ENCODE results near the gene CNPY1.

Gene CNPY1

DNA sequence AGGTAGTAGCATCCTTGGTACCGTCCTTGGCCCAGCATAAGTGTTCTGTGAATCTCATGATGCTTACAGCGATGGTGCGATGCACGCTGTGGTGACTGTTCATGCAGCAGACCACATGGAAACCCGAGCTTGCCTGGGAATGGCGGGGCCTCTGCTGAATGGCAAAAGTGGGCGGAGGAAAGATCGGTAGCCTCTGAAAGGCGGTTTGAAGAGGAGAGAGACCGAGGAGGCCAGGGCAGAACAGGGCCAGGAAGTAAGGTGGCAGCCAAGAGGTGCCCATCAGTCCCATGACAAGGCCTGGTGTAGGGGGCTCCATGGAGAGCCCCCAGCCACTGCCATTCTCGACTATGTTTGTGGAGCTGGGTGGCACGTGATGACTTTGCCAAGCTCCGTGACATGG, 33.2 kb upstream of the CNPY1 start:
- H3K9ac ChIP-seq: no peak overlapping the region
- H3K79me2 ChIP-seq: no peaks in the 10 kb centered on the region
- no peak overlapping the region for H3K4me2 ChIP-seq (ENCODE audit: low read length)
- no peak overlapping the region for H3K27ac ChIP-seq
- no peak overlapping the region for H2AFZ ChIP-seq
- H3K36me3 ChIP-seq (ENCODE audit: control insufficient read depth, insufficient read depth, low read length): no peaks in the 10 kb centered on the region
- no peak overlapping the region for H3K4me3 ChIP-seq (ENCODE audit: low read depth, low read length)
- no peaks in the 10 kb centered on the region for H3K27me3 ChIP-seq (ENCODE audit: control insufficient read depth, insufficient read depth, low read length)
- no peaks in the 10 kb centered on the region for H3K4me1 ChIP-seq
- TF ChIP-seq, protein P1, sequence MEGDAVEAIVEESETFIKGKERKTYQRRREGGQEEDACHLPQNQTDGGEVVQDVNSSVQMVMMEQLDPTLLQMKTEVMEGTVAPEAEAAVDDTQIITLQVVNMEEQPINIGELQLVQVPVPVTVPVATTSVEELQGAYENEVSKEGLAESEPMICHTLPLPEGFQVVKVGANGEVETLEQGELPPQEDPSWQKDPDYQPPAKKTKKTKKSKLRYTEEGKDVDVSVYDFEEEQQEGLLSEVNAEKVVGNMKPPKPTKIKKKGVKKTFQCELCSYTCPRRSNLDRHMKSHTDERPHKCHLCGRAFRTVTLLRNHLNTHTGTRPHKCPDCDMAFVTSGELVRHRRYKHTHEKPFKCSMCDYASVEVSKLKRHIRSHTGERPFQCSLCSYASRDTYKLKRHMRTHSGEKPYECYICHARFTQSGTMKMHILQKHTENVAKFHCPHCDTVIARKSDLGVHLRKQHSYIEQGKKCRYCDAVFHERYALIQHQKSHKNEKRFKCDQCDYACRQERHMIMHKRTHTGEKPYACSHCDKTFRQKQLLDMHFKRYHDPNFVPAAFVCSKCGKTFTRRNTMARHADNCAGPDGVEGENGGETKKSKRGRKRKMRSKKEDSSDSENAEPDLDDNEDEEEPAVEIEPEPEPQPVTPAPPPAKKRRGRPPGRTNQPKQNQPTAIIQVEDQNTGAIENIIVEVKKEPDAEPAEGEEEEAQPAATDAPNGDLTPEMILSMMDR (IDR thresholded peaks at IDR 0.05): no peak
- H3K9me3 ChIP-seq (ENCODE audit: control insufficient read depth, low read length): no peaks in the 10 kb centered on the region

DNA sequence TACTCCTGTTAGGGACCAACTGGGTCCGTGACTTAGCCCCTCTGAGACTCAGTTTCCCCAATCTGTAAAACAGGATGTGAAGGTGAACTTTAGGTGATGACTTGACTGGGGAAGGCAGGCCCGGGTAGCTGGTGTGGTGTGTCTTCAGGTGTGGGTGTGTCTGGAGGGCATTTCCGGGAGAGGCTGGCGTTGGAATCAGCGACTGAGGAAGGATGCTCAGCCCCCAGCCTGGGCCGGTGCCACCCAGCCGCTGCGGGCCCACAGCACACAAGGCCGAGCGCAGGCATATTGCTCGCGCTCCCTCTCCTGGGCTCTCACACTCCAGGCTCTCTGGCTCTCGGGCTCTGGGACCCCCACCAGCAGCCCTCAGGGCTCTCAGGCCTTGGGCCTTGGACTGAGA, 31.7 kb upstream of the CNPY1 start:
- H3K9ac ChIP-seq: no peak overlapping the region
- no peaks in the 10 kb centered on the region for H3K9me3 ChIP-seq (ENCODE audit: control insufficient read depth, low read length)
- no peaks in the 10 kb centered on the region for H3K36me3 ChIP-seq (ENCODE audit: control insufficient read depth, insufficient read depth, low read length)
- H3K4me1 ChIP-seq: no peaks in the 10 kb centered on the region
- TF ChIP-seq, protein P1 (IDR thresholded peaks at IDR 0.05): no peak
- no peak overlapping the region for H3K4me3 ChIP-seq (ENCODE audit: low read depth, low read length)
- H3K27me3 ChIP-seq (ENCODE audit: control insufficient read depth, insufficient read depth, low read length): no peaks in the 10 kb centered on the region
- no peak overlapping the region for H3K4me2 ChIP-seq (ENCODE audit: low read length)
- no peak overlapping the region for H3K27ac ChIP-seq
- no peaks in the 10 kb centered on the region for H3K79me2 ChIP-seq
- no peak overlapping the region for H2AFZ ChIP-seq

DNA sequence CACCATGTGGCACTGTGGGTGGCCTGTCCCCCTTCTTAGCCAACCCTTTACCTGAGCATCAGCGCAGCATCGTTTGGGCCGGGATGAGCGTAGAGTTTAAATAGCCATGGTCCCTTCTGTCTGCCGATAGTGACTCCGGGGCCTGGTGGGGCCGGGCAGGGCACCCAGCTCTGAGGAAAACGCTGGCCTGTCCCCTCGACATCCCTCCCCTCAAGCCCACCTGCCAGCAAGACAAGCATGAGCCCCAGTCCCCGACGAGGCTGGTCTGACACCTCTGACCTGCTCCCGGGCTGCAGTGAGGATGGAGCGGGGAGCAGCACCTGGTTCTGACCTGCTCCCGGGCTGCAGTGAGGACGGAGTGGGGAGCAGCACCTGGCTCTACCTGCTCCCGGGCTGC, 31.1 kb upstream of the CNPY1 start:
- Histone ChIP-seq H3K79me2 (no peaks in the 10 kb centered on the region), H3K4me2 (ENCODE audit: low read length) (no peak overlapping the region)

DNA sequence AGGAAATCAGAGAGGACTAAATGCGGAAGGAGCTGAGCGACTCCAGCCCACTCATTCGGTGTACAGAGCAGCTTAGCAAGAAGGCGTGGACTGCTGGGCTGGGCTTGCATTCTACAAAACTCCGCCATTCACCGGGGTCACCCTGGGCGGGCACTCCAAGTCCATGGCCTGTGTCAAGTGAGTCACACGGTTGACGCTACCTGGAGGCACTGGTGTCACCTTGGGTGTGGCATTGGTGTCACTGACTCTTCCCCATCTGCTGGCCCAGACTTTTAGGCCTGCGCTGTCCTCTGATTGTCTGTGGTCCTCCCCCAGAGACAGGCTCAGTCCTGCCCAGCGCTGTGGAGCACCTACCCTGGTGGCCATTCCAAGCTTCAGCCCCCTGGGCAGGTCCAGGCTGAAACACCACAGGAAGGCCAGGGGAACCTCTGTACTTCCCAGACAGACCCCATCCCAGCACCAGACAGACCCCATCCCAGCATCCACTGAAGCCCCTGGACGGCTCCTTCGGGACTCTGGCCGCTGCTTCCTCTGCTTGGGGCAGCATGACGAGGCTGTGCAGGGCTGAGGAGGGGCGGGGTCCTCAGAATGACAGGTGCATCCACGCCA, 30.6 kb upstream of the CNPY1 start:
- Histone ChIP-seq H3K36me3 (ENCODE audit: control insufficient read depth, insufficient read depth, low read length) (no peaks in the 10 kb centered on the region), H3K27ac (no peak overlapping the region), H3K4me1 (no peaks in the 10 kb centered on the region), H3K9ac (no peak overlapping the region), H3K4me3 (ENCODE audit: low read depth, low read length) (no peak overlapping the region), H3K9me3 (ENCODE audit: control insufficient read depth, low read length) (no peaks in the 10 kb centered on the region), H3K79me2 (no peaks in the 10 kb centered on the region), H3K4me2 (ENCODE audit: low read length) (no peak overlapping the region), H2AFZ (no peak overlapping the region), H3K27me3 (ENCODE audit: control insufficient read depth, insufficient read depth, low read length) (no peaks in the 10 kb centered on the region)
- TF ChIP-seq, protein P1 (IDR thresholded peaks at IDR 0.05): no peak

More for the DNA sequence above, 31.1 kb upstream of the CNPY1 start:
- Histone ChIP-seq H3K4me3 (ENCODE audit: low read depth, low read length) (no peak overlapping the region), H2AFZ (no peak overlapping the region), H3K9ac (no peak overlapping the region), H3K27me3 (ENCODE audit: control insufficient read depth, insufficient read depth, low read length) (no peaks in the 10 kb centered on the region), H3K9me3 (ENCODE audit: control insufficient read depth, low read length) (no peaks in the 10 kb centered on the region), H3K36me3 (ENCODE audit: control insufficient read depth, insufficient read depth, low read length) (no peaks in the 10 kb centered on the region), H3K27ac (no peak overlapping the region), H3K4me1 (no peaks in the 10 kb centered on the region)
- TF ChIP-seq, protein P1 (IDR thresholded peaks at IDR 0.05): no peak

DNA sequence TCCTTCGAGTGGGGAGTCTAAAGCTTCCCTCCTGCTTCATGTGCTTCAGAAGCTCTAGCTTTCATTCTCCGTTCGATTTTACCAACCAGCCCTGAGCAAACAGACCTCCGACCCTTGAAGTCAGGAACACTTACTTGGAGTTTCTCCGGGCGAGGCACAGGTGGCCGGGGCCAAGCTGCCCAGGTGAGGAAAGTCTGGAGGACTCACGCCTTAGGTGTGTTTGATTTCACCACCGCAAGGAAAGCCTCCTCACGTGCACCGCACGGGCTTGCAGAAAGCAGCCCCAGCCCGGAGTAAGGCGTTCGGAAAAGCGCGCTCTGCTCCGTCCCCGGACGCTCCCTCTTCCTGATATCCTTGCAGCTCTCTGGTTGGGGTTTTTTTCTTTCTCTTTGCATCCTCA, 30.1 kb upstream of the CNPY1 start:
- Histone ChIP-seq H3K79me2 (no peaks in the 10 kb centered on the region), H3K9ac (no peak overlapping the region), H3K9me3 (ENCODE audit: control insufficient read depth, low read length) (no peaks in the 10 kb centered on the region), H3K36me3 (ENCODE audit: control insufficient read depth, insufficient read depth, low read length) (no peaks in the 10 kb centered on the region), H3K27me3 (ENCODE audit: control insufficient read depth, insufficient read depth, low read length) (no peaks in the 10 kb centered on the region), H3K27ac (no peak overlapping the region), H2AFZ (no peak overlapping the region), H3K4me3 (ENCODE audit: low read depth, low read length) (no peak overlapping the region), H3K4me1 (no peaks in the 10 kb centered on the region), H3K4me2 (ENCODE audit: low read length) (no peak overlapping the region)
- TF ChIP-seq, protein P1 (IDR thresholded peaks at IDR 0.05): no peak

Data from parathyroid adenoma (tissue), 2 donors.